Measurements from ENCODE around the gene LONRF2. TPM values are rescaled to one million over a fixed set of nuclear protein-coding genes. Genes with fewer than 3 reads are reported as not detected.
"Not testable (repeated sequence)": the region's sequence is repeated elsewhere in the genome, so short reads cannot be mapped to it uniquely, and the experiment has no call there.

Gene LONRF2
- total and polyA plus RNA-seq, 2 of the 13 experiments (the other 11 are each of a cell fraction or from before 2014, with no cell fraction given), result not detected

- TF ChIP-seq TBL1XR1 (IDR thresholded peaks at IDR 0.05; ENCODE audit: borderline replicate concordance, low read length, partially characterized antibody) (no peak), GZF1 (CRISPR knock-in tag; IDR thresholded peaks at IDR 0.05) (no peak), ZNF121 (CRISPR knock-in tag; IDR thresholded peaks at IDR 0.05) (no peak), TGIF2 (CRISPR knock-in tag; IDR thresholded peaks at IDR 0.05) (no peak), NFE2L1 (CRISPR knock-in tag; IDR thresholded peaks at IDR 0.05; ENCODE audit: borderline replicate concordance) (no peak), ZNF781 (CRISPR knock-in tag; IDR thresholded peaks at IDR 0.05; ENCODE audit: borderline replicate concordance, not compliant biosample characterization) (no peak), HOXA5 (CRISPR knock-in tag; IDR thresholded peaks at IDR 0.05) (no peak), SIN3B (IDR thresholded peaks at IDR 0.05; ENCODE audit: low read length) (no peak), TP53 (CRISPR knock-in tag; conservative IDR thresholded peaks at IDR 0.05) (no peak), ZNF124 (CRISPR knock-in tag; IDR thresholded peaks at IDR 0.05) (no peak)
Measured at GRCh38 chr2:100352521-100352920, 30.2 kb upstream of the LONRF2 start (continued).

- POLR2A ChIA-PET, result no interaction called here
Measured at GRCh38 chr2:100350661-100351185, 28.4 kb upstream of the LONRF2 start.

DNA sequence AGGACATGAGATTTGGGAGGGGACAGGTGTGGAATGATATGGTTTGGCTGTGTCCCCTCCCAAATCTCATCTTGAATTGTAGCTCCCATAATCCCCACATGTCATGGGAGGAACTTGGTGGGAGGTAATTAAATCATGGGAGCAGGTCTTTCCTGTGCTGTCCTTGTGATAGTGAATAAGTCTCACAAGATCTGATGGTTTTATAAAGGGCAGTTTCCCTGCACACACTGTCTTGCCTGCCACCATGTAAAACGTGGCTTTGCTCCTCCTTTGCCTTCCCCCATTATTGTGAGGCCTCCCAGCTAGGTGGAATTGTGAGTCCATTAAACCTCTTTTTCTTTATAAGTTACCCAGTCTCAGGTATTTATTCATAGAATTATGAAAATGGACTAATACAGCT is 22.8 kb upstream of the LONRF2 start:
- H3K4me3 ChIP-seq (replicated peaks in 1 of 3; ENCODE audit: insufficient read depth in 1 of 3, low read depth in 2 of 3, low read length in 3 of 3); BruUV-seq (replicated peaks); in situ Hi-C loops (cut with HindIII; ENCODE audit: extremely low pct_ligation_motif_present, low pct_unique_long_range_greater_than_20kb); H3K9ac ChIP-seq (ENCODE audit: insufficient read depth, low read depth, low read length); H3K4me1 ChIP-seq (ENCODE audit: insufficient read depth, low read length); CTCF ChIA-PET (ENCODE audit: low intra/inter-chr PET ratio, low total read pairs); H3K79me2 ChIP-seq (ENCODE audit: insufficient read depth, low read length); H3K36me3 ChIP-seq (replicated peaks in 1 of 2; ENCODE audit: control insufficient read depth in 1 of 2, insufficient read depth in 2 of 2, low read length in 2 of 2); H3K9me3 ChIP-seq (ENCODE audit: low read length); FAIRE-seq; H4K20me1 ChIP-seq (ENCODE audit: insufficient read depth, low read length); H3K27me3 ChIP-seq (ENCODE audit: control insufficient read depth in 1 of 2, insufficient read depth in 2 of 2, low read length in 2 of 2); H3K27ac ChIP-seq (ENCODE audit: extremely low read length, insufficient read depth, low read length); ATAC-seq; H2AFZ ChIP-seq (ENCODE audit: low read length); H3K4me2 ChIP-seq (ENCODE audit: low read depth, low read length); intact Hi-C loops (cut with micrococcal nuclease; ENCODE audit: unreplicated experiment); DNase-seq (ENCODE audit: low spot score); POLR2A ChIA-PET: not testable (repeated sequence)
- 0% methylated on average over 1 of the region's 1 CpG for WGBS (ENCODE audit: low lambda C conversion rate)

More at GRCh38 chr2:100350661-100351185, 28.4 kb upstream of the LONRF2 start:
- H3K9ac ChIP-seq (ENCODE audit: insufficient read depth, low read depth, low read length), result no peak overlapping the region
- no peaks in the 10 kb centered on the region for H3K9me3 ChIP-seq (ENCODE audit: low read length)
- in situ Hi-C loops (cut with HindIII; ENCODE audit: extremely low pct_ligation_motif_present, low pct_unique_long_range_greater_than_20kb), result no loop called here
- FAIRE-seq (no peak), DNase-seq (ENCODE audit: low spot score) (no peak), ATAC-seq (no peak)
- H3K27me3 ChIP-seq (ENCODE audit: control insufficient read depth in 1 of 2, insufficient read depth in 2 of 2, low read length in 2 of 2), result peaks cover 0 to 4% of the 10 kb centered on the region in 2 experiments; a peak in 2 of 5 replicates
- WGBS (ENCODE audit: low lambda C conversion rate), result 6% methylated on average over 12 of the region's 13 CpGs
- intact Hi-C loops (cut with micrococcal nuclease; ENCODE audit: unreplicated experiment), result no loop called here
- no peaks in the 10 kb centered on the region for H3K4me1 ChIP-seq (ENCODE audit: insufficient read depth, low read length)
- no peak overlapping the region for H3K4me2 ChIP-seq (ENCODE audit: low read depth, low read length)
- no peaks in the 10 kb centered on the region for H3K36me3 ChIP-seq (replicated peaks in 1 of 2; ENCODE audit: control insufficient read depth in 1 of 2, insufficient read depth in 2 of 2, low read length in 2 of 2)
- TF ChIP-seq SIN3A (IDR thresholded peaks at IDR 0.05; ENCODE audit: borderline replicate concordance, low read depth, low read length) (no peak), AGO2 (optimal IDR thresholded peaks at IDR 0.05; ENCODE audit: low read depth, low read length) (no peak), KLF11 (CRISPR knock-in tag; IDR thresholded peaks at IDR 0.05) (no peak), ZNF747 (CRISPR knock-in tag; IDR thresholded peaks at IDR 0.05; ENCODE audit: borderline replicate concordance) (no peak), CCAR2 (optimal IDR thresholded peaks at IDR 0.05; ENCODE audit: low read depth, low read length) (no peak), MXD1 (CRISPR knock-in tag; IDR thresholded peaks at IDR 0.05) (no peak), HIVEP1 (CRISPR knock-in tag; IDR thresholded peaks at IDR 0.05) (no peak), PCBP2 (optimal IDR thresholded peaks at IDR 0.05; ENCODE audit: low read depth, low read length, poor library complexity, severe bottlenecking) (no peak), KDM4B (CRISPR knock-in tag; IDR thresholded peaks at IDR 0.05) (no peak)
- no peak overlapping the region for H3K4me3 ChIP-seq (replicated peaks in 1 of 3; ENCODE audit: insufficient read depth in 1 of 3, low read depth in 2 of 3, low read length in 3 of 3)
- H2AFZ ChIP-seq (ENCODE audit: low read length), result no peak overlapping the region
- H4K20me1 ChIP-seq (ENCODE audit: insufficient read depth, low read length), result no peaks in the 10 kb centered on the region
- BruUV-seq (replicated peaks), result no TSS peak
- CTCF ChIA-PET (ENCODE audit: low intra/inter-chr PET ratio, low total read pairs), result no interaction called here
- no peak overlapping the region for H3K27ac ChIP-seq (ENCODE audit: extremely low read length, insufficient read depth, low read length)
- no peaks in the 10 kb centered on the region for H3K79me2 ChIP-seq (ENCODE audit: insufficient read depth, low read length)
